HS-5 (cell line): ENCODE results near the gene B3GALNT2.
"Not testable (repeated sequence)": the region's sequence is repeated elsewhere in the genome, so short reads cannot be mapped to it uniquely, and the experiment has no call there.

Experiments used
- DNase-seq: peaks from one replicate; pipeline ENCODE4 v3.0.0-alpha.2; 2012; ENCODE audit warnings: low read depth

The B3GALNT2 gene

DNA sequence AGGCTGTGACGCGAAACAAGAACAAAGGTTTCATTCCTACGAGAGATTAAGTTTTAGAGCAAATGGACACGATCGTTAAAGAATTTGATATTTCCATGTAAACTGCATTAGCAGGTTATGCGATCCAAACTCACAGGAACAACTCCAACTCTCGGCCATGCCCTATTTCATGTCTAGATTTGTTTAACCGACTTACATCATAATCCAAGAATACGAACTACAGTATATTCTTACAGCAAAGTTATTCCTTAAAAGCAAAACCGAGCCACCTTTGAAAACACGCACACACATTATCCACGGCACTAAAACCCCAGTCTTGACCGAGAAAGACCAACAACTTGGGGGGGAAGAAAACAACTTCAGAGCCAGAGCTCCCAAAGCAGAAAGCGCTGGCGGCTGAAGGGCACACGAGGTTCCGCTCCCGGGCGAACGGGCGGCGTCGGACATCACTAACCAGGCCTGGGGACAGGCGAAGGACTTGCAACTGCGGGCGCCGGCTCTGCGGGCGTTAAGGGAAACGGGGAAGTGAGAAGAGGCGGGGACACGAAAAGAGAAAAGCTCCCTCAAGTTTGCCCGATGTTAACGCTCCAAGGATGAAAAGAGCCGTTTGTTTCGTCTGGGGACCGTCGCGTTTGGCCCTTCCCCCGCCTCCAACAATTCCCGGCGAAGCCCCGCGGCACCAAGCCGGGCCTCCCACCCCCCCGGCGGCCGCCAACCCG, 690 bp downstream of the B3GALNT2 start:
- peak; percentile 35 for DNase-seq

DNA sequence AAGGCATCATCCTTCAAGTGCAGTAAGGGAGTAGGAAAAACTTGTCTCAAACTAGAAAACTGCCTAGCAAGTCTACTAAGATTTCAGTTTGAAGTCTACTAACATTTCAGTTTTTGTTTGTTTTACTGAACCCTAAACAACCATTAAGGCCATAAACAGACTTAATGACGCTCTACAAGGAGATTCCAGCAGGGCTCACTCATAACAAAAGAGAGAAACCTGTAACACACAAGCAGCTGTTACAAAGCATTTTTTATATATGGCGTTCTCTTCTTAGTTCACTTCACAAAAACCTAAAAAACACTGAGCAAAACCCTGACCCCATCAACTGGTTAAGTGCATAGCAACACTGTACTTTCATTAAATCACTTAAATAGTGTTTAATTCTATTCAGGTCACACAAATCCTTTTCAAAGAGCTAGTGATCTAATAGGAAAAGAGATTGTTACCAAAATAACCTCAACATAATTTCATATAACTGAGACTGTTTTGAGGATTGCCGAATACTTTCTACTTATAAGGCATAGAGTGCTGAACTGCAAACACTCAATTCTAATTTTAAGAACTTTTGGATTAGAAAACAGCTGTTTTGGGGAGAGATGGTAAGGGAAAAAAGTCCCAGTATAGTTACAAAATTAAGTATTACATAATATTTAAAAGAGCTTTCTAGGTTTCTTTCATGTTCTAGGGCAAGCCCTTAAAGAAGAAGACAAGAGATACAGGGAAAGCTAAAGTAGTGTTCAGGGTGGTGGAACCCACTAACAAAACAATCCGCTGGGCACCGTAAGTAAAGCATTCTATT, 1.4 kb downstream of the B3GALNT2 start:
- no peak for DNase-seq

DNA sequence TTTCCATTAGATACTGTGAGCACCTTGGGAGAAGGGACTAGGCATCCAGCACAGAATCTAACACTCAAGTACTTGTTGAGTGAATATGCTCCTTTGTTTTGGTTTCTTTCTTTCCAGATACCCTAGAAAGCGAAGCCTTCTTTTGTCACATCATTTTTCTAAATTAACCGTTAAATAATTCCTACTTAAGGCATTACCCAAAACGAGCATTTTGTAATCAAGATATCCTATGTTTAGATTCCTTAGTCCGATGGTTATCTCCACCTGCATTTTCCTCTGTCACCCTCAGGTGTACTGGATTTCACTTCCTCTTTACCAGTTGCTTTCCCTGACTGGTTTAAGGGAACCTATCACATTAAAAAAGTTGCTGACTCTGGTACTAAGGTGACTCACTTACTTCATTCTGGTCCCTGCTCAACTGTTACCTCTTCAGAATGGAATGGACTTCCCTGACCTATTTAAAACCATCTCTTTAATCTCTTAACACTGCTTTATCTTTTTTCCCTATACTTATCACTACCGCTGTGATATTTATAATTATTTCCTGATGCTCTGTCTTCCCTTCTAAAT, 3.2 kb downstream of the B3GALNT2 start:
- no peak for DNase-seq

DNA sequence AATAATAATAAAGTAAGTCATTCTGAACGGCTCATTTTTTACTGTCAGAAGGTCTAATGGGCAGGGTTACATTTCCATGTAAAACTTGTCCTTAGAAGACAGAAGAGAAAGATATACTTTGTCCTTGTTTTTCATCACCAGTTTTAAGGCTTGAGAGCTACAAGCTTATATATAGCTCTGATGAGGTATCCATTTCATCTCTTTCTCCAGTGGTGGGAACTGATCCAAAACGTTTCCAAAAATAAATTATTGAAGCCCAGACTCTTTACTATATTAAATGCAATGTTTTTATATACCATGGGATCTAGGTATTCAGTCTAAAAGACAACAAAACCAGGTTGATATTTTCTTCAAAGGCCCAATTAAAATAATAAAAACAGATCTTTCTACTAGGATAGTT, 8.7 kb downstream of the B3GALNT2 start:
- DNase-seq = no peak

DNA sequence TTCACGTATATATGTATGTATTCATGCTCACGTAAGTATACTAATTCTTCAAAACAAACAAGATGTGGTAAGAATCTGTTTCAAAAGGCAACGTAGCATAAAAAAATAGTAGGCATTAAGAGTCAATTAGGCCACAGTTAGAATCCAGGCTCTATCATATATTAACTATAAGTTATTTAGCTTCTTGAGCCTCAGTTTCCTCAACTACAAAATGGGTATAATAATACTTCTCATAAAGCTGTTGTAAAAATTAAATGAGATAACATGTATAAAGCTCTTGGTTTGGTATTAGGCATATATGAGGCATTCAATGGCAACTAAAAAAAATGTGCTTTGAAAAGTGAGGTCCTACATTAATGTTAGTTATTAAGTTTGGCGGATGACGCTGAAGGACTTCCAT, 9.2 kb downstream of the B3GALNT2 start:
- no peak for DNase-seq

DNA sequence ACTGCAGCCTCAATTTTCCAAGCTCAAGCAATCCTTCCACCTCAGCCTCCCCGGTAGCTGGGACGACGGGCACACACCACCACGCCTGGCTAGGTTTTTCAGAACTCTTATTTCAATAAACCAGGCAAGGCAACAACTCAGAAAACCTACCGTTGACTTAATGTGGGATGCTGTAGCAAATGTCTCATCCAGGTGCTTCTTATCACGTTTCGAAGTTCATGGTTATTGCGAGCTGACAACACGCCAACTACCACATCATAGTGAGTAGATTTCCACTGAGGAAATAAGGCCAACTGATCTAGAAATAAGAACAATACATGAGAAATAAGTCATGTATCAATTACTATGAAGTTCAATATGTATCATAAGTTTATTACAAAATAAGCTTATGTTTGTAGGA, 9.7 kb downstream of the B3GALNT2 start:
- DNase-seq = no peak

DNA sequence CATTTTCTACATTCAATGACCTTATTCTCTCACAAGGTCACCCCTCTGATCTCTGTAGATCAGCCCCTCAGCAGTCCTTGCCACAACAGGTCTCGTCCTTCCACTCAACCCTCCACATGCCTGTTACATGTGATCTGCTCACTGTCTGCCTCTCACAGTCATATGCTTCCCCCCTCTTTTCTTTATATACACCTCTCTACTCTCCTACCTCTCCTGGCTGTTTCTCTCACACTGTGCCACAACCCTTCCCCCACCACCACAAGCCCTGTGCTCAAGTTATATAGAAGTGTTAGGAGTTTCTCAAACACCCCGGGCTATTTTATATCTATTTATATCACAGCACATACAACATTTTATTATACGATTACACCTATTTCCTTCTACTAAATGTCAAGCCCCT, 12.6 kb downstream of the B3GALNT2 start:
- no peak for DNase-seq

DNA sequence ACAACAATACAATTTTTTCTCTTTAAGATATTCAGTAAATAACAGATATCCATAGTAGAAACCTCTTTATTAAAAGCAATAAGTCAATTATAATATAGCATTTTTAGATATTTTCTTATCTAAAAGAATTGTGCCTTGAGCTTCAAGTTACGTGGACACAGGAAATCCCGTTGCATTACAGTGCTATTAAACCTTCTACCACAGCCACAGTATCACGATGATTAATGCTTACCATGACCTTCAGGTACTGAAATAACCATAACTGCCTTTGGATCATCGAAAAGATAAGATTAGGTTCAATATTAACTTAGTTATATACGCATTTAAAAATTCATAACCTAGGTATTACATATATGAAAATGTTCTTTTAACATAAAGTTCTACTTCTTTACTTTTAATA, 17.9 kb downstream of the B3GALNT2 start:
- DNase-seq = no peak

DNA sequence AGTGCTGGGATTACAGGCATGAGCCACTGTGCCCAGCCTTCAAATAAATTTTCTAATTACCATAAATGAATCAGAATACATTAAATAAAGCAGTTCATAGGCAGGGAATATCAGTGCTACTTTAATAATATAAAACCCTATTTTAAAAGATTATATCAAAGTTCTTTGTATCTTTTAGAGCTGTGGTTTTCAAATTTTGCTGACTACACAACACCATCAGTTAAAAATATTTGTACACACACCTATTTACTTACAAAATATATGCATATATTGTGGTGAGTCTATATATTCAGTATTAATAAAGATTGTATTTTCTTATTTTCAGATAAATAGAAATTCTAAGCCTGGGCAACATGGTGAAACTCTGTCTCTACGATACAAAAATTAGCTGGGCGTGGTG, 18.7 kb downstream of the B3GALNT2 start:
- DNase-seq = no peak

DNA sequence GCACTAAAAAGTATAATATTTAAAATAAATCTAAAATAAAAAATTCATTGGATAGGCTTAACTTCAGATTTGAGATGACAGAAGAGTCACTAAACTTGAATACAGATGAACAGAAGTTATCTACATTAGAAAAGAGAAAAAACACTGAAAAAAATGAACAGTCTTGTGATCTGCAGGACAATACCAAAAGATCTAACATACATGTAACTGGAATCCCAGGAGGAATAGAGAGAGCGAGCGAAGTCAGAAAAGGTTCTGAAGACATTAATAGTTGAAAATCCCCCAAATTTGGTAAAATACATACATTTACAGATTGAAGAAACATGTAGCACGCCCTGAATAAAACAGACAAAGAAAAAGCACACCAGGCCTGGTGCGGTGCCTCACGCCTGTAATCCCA, 21.2 kb downstream of the B3GALNT2 start:
- no peak for DNase-seq

DNA sequence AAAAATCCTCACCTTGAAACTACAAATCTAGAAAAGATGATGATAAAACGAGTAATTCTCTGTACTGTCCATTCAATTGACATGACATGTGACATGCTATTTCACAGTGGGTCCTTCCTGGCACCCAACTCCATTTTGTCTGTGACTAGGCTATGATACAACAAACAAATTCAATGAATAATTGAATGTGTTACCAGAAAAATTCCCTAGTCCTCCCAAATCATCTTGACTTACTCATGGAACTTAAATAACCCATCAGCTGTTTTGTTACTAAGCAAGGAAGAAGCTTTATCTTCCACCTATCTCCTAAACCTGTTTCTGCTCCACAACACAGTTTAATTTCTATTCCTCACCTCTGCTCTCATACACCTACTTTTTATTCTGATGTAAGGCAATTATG, 30.4 kb downstream of the B3GALNT2 start:
- DNase-seq = no peak

DNA sequence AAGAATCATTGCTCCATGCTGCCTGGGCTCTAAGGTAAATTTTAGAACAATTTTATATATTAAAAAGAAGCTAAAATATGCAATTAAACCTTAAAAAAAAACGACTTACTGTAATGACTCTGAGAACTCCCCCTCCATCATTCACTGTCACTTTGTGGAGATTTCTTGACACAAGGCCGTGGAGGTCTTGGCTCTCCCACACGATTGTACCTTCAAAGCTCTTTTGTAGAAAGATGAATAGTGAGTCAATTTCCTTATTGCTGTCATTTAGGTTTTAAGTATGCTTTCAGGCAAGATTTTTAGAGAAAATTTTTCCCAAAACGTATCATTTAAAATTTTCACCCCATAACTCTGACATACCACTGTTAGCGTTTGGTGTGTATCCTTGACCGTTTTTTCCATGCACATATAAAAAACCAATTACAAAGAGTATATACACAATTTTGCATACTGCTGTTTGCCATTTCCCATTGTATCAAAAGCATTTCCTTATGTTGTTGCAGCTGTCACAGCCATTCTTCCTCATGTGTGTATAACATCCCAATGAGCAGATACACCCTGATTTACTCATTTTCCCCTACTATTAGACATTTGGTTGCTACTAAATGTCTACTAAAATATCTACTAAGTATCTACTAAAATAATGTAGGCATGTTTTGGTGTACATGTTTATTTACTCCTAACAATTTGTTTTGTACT, 33.4 kb downstream of the B3GALNT2 start:
- no peak for DNase-seq

DNA sequence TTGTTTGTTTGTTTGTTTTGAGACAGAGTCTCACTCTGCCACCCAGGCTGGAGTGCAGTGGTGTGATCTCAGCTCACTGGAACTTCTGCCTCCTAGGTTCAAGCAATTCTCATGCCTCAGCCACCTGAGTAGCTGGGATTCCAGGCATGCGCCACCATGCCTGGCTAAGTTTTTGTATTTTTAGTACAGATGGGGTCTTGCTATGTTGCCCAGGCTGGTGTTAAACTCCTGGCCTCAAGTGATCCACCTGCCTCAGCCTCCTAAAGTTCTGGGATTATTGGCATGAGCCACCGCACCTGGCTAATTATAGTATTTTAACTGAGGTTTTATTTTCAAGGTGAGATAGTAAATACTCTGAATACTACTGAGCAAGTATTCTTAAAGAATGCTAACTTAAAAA, 34.4 kb downstream of the B3GALNT2 start:
- DNase-seq = not testable (repeated sequence)

DNA sequence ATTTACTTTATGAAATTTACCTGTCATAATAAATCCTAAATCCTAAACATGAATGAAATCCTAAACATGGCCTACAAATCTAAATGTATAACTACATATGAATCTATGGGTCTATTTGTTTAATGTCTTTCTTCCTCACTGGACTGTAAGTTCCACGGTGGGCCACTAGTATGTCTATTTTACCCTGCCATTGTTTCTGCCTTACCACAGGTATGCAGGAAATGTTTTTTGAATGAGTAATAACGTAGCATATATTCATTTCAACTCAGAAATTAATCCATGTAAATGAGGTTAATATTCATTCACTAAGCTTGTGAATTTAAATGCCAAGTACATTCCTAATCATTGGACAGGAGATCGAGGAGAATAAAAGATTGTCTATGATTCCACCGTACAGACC, 35.3 kb downstream of the B3GALNT2 start:
- peak; percentile 53 for DNase-seq

DNA sequence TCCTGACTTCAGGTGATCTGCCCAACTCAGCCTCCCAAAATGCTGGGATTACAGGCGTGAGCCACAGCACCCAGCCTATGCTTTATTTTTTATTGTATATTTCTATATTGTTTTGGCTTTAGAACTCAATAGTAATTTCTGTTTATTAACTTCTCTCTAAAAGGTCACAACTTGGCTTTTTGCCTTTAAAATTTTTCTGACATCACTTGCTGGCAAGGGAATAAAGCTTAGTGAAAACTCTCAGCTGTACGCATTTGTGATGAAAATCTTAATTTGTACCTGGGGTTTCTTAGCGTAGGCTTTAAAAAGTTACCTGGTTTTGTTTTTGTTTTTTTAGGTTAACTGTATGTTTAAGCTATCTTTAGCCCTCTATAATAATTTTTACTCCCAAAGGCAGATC, 36.2 kb downstream of the B3GALNT2 start:
- DNase-seq = no peak

DNA sequence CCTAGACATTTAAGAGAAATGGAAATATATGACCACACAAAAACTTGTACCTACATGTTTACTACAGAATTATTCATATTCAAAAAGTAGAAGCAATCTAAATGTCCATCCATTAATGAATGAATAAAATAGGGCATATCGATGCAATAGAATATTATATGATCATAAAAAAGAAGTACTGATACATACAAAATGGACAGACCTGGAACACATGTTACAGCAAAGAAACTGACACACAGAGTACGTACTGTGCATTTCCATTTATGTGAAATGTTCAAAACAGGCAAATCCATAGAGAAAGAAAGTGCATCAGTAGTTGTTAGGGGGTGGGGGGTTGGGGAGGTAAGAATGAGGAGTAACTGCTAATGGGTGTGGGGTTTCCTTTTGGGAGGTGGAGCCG, 39.2 kb downstream of the B3GALNT2 start:
- no peak for DNase-seq

DNA sequence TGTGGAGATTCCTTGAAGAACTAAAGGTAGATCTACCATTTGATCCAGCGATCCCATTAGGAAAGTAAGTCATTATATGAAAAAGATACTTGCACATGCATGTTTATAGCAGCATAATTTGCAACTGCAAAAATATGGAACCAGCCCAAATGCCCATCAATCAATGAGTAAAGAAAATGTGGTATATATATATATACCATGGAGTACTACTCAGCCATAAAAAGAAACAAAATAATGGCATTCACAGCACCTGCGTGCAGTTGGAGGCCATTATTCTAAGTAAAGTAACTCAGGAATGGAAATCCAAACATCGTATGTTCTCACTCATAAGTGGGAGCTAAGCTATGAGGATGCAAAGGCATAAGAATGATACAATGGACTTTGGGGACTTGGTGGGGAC, 41.4 kb downstream of the B3GALNT2 start:
- DNase-seq = not testable (repeated sequence)

DNA sequence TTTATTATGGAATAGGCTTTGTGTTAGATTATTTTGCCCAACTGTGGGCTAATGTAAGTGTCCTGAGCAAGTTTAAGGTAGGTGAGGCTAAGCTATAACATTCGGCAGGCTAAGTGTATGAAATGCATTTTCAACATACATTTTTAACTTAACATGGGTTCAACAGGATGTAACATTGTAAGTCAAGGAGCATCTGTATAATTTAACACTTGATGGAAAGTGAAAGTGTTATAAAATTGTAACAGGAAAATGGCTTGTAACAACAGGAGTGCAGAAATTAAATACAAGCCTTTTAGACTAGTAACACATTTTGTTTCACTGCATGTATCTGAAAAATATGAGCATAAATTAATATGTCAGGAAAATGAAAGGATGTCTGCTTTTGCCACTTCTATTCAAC, 42.3 kb downstream of the B3GALNT2 start:
- DNase-seq = no peak

DNA sequence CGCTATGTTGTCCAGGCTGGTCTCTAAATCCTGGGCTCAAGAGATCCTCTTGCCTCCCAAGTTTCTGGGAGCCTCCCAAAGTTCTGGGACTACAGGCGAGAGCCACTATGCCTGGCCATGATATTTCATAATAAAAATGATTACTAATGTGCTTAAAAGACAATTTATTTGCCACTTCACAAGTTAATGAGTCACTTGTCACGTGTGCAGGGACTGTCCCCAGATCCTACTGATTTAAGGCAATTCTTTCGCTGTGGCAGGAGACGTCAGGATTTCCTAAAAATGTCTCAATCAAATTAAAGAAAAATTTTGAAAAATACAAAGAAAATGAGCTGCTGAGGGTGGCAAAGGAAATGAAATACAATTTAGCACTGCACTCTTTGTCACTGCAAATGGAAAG, 43.5 kb downstream of the B3GALNT2 start:
- DNase-seq = no peak

DNA sequence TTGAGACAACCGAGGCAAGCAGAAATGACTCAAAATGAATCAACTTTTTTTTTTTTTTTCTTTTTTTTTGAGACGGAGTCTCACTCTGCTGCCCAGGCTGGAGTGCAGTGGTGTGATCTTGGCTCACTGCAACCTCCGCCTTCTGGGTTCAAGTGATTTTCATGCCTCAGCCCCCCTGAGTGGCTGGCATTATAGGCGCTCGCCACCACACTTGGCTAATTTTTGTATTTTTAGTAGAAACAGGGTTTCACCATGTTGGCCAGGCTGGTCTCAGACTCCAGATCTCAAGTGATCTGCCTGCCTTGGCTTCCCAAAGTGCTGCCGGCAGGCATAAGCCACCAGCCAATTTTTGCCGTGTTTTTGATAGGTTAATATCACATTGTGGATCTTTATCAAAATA, 46.4 kb downstream of the B3GALNT2 start:
- not testable (repeated sequence) for DNase-seq

DNA sequence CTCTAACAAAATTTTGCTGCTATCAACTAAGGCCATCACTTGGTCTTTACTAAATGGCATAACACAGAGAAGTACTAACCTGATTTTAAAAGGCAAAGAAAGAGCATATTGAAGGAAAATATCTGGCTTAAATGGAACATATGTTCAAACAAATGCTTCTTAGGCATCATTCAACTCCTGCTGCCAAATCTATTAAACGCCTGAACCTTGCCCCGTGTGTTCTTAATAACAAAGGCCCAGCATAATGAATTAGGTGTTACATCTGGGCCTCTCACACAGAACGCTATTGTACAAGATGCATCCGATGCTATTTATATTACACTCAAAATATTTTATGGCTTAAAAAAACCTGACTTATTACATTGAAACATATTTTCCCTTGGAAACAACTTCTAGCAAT, 48.4 kb downstream of the B3GALNT2 start:
- DNase-seq = no peak

DNA sequence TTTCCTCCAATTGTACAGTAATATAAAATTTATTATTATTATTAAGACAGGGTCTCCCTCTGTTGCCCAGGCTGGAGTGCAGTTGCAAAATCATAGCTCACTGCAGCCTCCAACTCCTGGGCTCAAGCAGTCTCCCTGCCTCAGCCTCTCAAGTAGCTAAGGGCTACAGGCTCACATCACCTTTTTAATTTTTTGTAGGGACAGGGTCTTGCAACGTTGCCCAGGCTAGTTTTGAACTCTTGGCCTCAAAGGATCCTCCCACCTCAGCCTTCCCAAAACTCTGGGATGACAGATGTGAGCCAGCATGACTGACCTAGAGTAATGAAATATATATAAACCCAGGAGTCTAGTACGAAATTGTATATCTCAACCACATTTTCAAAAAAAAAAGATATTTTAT, 49.2 kb downstream of the B3GALNT2 start:
- DNase-seq = no peak

DNA sequence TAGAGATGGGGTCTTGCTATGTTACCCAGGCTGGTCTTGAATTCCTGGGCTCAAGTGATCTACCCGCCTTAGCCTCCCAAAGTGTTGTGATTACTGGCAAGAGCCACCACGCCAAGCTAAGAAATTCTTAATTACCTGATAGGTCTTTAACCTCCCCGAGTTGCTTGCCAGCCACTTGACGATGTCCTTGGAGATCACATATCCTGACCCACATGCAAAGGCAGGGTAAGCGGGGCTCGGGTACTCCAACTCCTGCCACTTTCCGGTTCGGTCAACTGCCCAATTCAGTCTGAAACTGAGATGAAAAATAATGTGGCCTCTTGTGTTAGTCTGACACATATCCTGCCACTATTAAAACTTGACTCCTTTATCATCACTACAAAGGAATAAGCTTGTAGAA, 50.2 kb downstream of the B3GALNT2 start:
- DNase-seq = no peak
